Hematopoietic multipotent progenitor cell treated with erythropoietin and hydrocortisone succinate and interleukin-3 and kit ligand, for 15 days (in vitro differentiated cells): Measurements from ENCODE around the gene NR1D1.
A peak's percentile ranks its signal among the peaks of the same experiment; 100 is the strongest.

Source experiments
- DNase-seq: peaks from one replicate; pipeline ENCODE4 v3.0.0-alpha.2; 2015; ENCODE audit warnings: low spot score

The NR1D1 gene

DNA sequence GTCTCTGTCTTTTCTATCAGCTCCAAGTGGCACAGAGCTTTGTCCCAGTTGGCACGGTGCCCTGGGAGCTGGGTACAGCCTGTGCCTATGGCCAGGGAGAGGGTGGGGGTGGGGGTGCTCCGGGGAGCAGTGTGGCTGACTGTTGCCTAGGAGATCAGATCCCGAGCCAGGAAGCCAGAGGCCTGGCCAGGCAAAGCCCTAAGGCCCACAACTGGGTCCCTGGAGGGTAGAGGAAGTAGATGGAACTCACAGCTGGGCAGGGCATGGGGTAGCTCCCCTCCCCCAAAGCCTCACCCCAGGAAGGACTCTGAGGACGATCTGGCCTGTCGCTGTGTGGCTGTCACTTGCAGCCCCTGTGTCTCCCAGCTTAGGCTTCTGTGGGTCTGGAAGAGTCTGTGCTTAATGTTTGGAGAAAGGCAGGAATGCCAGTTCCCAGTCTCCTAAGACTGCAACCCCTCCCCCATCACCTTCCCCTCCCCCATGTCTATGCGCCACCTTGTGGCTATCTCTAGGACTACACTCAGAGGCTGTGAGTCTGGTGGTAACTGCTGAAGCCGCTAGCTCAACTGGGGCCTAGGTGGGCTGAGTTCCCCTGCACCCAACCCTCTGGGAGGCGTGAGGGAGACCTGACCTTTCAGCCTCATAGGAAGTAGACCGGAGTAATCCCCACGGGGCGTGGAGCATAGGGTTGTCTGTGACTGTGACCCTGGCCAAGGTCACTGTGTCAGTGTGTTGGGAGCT lies 25.0 kb downstream of the NR1D1 start:
- DNase-seq: peak; percentile 81

DNA sequence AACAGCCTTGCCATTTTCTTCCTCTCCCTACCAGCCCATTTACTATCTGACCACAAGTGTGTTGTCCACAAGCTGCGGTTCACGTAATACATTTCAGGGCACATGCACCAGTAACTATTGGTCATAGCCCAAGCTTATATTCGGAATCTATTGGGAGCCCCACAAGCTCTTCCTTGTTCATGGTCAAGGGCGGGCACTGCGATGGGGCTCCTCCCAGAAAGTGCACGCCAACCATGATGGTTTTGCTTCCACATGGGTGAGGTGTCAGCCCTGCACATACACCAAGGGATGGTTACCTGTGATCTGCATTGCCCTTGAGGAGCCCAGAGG lies 25.6 kb downstream of the NR1D1 start:
- DNase-seq: peak; percentile 55

DNA sequence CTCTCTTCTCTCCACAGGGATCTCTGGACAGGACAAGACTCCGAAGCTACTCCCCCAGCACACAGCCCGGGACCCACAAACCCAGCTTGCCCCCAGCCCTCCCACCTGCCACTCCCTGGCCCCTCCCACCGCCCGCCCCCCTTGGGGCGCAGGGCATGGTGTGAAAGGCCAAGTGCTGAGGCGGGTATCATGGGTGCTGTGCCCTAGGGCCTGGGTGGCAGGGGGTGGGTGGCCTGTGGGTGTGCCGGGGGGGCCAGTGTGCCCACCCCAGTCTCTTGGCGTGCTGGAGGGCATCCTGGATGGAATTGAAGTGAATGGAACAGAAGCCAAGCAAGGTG lies 26.2 kb downstream of the NR1D1 start:
- no peak for DNase-seq

DNA sequence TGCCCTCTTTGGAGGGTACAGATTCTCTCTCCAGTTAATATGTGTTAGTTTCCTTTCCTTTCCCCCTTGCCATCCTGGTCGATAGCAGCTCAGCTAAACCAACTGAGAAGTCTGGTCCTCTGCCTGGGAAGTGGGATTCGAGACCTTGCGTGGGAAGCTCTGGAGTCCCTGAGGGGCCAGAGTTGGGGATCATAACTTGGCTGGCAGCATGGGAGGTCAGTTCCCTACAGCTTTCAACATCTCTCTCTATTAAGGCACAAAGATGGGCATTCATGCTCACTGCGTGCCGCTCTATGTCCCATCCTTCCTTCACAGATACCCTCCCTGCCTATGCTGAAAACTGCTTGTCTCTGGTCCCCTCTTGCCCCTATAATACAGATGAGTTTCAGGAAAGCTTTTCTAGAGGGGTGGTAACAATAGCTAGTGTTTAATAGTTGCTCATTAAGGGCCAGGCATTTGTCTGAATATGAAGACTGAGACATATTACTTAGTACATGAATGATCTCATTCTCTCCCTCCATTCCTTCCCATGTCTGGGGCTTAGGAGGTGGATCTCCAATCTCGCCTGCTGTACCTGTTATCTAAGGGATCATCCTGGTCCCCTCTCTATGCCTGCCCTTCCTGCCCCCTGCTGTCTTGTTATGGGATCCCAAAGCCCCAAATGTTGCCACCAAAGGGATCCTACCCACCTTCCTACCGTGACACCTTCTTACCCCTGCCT lies 26.8 kb downstream of the NR1D1 start:
- no peak for DNase-seq

DNA sequence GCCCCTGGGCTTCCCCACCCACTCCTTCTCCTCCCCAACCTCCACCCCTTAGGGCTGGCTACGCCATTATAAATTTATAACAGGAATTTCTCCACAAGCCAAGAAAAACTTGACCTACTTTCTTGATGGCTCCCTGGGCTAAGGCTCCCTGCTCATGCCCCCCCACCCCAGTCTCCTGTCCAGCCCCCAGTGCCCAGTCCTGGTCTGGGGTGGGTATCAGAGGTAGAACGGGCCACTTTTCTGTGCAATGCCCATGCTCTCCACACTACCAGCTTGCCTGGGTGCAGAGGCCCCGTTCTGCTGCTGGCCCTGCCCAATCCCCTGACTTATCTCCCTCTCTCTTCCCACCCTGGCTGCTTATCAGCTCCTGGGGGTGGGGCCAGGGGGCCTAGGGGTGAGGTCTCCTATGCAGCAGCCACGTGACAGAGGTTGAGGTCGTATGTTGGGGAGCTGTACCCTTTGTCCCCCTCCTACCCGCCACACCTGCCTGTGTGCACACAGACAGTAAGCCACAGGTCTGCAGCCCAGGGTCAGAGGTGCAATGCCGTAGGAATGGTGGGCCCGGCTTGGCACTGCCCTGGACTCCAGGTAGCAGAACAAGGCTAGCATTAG lies 27.5 kb downstream of the NR1D1 start:
- peak; percentile 59 for DNase-seq

DNA sequence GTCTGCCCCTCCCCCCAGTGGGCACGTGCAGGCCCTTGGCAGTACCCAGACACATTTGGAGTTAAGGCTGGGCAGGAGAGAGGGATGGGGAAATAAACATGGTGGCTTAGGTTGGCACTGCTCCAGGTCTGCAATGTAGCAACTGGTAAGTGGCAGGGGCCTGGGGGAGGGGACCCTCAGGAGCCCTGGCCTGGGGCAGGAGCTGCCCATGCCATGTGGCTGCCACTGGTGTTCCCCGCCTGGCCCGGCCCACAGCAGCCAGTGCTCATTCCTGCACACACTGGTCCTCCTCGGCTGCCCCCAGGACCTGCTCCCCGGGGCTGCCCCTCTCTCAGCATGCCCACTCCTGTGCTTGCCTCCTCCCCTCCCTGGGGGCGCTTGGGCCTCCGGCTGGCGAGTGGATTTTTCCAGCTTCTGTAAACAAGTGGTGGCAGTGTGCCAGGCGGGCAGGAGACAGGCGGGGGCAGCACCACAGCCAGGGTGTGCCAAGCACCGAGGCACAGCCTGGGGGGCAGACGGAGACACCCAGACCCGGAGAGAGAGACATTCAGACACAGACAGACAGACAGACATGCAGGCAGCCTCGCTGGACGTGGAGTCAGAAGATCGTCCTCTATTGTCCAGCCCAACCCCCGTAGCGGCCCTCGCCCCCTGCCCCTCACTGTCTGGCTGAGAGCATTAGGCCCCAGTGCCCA lies 28.2 kb downstream of the NR1D1 start:
- peak; percentile 72 for DNase-seq

DNA sequence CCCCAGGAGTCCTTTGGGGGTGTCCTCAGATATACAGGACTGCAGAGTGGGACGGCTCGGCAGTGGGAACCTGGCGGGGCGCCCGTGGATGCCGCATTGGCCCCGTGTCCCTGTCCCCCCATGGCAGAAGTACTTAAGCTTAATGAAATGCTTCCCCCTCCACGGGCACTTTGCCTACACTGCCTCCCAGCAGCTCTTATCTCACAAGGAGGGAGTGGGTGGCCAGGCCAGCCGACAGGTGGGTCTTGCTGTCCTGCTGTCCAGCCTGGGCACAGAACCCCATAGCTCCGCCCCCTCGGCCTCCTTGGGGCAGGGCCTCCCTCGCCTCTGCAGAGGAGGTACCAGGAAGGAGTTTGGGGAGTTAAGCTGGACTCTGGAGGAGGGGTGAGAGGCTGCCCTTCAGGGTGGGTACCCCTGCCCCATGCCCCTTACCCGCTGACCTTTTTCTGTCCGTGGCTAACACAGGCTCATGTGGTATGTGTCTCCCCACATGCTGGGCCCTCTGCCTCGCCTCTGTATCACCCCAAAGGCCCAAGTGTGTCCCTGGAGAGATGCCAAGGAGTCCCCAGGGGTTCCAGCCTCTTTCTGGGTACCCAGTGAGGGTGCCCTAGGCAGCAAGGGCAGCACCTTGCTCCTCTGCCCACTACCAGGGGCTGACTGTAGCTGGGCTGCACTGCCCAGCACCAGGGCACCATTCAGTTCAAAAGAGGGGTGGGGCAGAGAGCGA lies 28.9 kb downstream of the NR1D1 start:
- peak; percentile 59 for DNase-seq

DNA sequence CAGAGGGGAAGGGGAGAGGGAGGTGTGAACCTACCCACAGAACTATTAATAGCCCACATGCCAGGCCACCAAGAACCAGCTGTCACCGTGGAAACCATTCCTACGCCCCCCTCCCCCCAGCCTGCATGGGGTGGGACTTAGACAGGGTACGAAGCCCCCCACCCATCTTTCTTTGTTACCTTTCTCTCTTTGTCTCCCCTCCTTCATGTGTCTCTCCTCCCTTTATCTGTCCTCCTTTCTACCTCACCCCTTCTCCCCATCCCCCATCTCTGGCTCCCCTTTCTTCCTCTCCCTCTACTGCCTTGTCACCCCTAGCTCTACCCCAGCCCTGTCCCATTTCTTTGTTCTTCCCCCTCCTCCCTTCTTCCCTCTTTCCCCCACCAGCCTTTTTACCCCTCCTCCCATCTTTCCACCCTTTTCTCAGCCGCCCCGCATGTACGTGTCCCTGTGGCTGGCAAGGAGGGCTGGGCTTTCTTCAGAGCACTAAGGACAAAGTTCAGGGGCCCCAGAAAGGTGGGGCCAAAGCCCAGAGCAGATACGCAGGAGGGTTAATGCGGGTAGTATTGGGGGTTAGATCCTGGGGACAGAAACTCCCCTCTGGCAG lies 29.6 kb downstream of the NR1D1 start:
- DNase-seq: peak; percentile 40

DNA sequence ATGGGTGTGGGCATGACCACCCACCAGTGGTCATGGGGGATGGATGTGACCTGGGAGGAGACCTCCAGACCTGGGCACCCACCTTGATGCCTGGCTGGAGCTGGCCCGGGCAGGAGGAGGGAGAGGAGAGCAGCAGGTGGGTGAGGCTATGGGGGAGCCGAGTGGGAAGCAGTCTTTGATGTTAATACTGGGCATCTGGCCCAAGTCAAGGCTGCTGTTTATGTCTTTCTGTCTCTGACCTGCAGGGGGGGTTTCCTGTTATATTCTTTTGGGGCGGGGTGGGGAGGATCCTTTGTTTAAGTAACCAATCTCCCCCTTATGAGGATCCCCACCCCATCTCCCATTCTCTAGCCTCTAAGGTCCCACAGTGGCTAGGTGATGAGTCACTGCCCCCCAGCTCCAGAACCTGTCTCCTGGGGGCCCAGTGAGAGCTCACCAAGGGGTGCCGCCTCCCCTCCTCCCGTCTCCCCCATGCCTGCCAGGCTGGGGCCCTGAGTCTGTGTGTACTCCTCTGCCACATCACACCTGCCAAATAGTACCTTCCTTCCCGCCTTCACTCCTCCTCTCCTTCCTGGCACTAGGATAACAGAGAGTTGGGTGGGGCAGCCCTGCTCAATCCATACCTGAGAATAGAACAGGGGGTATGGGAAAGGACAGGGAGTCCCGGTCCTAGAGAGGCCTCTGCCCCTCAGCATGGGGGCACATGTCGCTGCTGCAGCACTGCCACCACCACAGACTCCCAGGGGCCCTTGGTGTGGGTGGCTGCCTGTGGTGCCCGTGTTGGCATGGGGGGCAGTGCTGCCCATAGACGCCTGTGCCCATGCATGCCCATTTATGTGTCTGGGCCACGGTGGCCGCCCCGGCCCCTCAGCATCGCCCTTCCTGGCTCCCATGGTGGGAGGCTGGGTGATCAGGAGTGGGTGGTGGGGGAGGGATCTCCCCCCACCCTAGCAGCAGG lies 30.4 kb downstream of the NR1D1 start:
- peak; percentile 61 for DNase-seq

DNA sequence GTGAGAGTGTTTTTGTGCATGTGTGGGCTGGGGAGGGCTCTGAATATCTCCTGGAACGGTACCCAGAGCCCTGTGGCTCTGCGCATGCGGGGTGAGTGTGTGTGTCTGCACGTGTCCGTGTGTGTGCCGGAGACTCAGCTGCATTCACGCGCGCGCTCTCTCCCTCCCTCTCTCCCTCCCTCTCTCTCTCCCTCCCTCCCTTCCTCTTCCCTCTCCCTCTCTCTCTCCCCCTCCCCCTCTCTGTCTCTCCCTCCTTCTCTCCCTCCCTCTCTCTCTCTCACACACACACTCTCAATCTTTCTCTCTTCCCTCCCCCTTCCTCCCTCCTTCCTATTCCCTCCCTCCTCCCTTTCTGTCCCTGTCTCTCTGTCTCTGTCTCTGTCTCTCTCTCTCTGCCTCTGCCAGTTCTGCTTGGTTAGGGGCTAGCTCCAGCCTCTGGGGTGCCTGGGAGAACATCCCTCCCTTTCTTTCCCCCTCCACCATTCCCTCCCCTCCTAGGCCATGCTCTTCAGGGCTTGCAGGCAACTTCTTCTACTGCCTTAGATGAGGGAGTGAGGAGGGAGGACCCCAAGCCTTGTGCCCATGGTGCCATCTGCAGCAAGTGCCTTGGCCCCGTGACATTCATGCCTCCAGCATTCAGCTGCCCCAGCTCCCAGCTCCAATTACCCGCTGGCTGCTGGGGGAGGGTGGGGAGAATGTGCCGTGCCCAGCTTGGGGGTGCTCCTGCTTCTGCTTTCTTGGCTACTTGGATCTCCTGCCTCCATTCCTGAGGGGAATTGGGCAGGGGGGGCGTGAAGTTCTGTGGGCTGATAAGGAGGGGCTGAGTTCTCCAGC lies 31.3 kb downstream of the NR1D1 start:
- peak; percentile 66 for DNase-seq

DNA sequence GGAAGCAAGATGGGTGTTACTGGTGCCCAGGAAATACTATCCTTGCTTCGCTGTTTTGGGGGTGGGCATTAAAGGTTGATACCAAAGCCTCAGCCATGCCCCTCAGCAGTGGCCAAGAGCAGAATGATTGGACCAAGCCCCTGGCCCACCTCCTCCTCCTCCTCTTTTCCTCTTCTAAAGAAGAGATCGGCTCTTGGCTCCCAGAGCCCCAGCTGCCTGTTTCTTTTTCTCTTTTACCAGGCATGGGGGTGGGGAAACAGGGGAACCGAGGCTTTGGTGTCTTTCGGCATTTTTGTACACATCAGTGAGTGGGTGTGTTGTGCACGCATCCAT lies 31.8 kb downstream of the NR1D1 start:
- no peak for DNase-seq

DNA sequence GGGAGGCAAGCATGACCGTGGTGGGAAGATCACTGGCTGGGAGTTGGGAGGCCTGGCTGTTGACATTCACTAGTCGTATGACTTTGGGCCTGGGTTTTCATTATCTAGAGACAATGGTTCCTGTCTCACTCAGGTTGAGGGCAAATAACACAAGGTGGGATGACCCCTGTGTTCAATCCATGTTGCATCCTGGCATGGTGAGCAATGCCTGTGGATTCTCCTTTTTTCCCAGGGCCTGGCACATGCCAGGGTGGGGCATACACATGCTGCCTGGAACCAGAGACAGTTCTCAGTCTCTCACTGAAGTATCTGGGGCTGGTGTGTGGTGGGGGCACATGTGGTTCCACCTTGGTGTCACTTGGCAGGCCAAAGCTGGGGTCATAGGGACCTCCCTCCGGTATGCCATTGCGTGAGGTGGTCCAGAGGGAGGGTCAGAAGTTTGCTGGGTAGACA lies 32.2 kb downstream of the NR1D1 start:
- DNase-seq: no peak

DNA sequence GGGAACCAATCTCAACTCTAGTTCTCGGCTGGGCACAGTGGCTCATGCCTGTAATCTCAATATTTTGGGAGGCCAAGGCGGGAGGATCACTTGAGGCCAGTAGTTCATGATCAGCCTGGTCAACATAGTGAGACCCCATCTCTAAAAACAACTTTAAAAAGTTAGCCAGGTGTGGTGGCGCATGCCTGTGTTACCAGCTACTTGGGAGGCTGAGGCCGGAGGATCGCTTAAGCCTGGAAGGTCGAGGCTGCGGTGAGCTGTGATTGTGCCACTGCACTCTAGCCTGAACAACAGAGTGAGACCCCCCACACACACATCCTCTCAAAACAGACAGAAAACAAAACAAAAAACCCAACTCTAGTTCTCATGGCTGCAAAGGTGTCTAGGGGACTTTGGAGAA lies 32.7 kb downstream of the NR1D1 start:
- DNase-seq: no peak

DNA sequence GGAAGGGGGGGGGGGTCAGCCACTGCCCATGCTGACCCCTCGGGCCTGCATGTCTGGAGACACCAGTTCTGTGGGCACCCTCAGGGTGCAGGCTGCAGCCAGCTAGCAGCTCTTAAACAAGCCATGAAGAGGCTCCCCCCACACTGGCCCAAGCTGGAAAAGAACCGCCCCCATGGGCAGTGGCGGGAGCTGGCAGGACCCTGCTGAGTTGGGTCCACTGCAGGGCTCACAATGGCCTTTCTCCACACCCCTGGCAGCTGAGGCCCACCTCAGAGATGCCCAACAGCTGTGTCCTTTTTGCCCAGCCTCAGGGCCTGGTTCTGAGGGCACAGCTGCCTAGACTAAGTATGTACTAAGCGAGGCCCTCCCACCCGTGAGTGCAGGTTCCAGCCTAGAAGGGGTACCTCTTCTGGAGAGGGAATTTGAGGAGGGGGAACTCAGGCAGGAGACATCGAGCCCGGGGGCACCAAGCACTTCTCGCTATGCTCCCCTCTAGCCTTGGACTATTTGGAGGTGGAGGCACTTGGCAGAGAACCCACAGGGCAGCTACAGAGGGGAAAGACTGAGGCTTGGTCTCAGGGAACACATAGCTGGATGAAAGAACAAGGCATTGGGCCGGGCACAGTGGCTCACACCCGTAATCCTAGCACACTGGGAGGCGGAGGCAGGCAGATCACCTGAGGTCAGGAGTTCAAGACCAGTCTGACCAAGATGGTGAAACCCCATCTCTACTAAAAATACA lies 34.4 kb downstream of the NR1D1 start:
- no peak for DNase-seq

DNA sequence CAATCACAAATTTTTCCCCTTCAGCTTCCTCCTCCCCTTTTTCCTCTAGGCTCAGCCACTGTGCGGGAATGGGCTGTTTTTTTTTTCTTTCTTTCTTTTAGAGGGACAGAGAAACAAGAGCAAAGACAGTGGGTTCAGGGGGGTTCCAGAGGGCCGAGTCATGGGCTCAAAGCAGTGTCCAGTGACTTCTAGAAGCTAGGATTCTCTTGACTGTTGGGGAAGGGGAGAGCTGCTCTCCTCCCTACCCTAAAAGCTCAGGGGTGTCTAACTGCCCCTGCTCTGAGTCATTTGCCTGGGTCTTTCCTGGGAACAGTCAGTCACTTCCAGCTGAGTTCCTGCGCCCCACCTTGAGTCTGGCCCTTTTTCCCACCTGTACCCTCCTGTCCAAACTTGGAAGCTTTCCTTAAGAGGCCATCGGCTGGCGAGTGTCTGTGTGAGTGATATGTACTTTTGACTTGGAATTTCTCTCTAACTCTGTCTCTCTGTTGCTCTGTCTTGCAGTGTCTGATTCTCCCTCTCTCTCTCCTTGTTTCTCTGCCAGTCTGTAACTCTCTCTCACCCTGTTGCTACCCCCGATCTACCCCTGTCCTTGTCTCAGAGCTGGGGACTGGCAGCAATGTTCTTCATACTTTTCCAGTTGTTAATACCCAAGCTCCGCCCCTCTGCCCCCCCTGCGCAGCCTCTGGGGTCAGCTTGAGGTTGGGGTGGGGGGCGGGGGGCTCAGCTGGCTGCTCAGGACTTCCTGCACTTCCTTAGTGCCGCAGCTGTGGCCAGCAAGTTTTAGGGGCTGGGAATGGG lies 35.2 kb downstream of the NR1D1 start:
- DNase-seq: no peak

DNA sequence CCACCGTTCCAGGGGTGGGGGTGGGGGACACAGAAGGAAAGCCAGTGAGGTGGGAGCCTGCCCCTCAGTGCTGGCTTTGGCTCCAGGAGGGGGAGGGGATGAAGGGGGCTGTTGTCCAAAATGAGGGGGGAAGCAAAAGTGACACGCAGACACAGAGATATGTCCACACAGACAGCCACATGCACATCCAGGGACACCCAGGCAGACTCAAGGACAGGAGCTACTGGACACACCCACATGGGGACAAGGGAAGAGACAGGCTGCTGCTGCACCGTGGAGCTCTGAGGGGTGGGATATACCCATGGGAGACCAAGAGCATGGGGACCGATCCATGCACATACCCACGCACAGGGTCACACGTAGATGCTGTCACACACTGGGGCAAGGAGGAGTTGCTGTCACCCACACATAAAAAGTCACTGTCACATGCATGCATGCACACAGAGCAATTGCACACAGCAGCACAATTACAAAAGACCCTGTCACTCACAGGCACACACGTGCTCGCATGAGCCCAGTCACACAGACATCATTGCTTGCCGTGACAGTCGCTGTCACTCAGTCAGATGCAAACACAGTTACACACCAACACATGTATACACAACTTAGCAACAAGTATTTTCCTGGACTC lies 36.4 kb downstream of the NR1D1 start:
- DNase-seq: no peak

DNA sequence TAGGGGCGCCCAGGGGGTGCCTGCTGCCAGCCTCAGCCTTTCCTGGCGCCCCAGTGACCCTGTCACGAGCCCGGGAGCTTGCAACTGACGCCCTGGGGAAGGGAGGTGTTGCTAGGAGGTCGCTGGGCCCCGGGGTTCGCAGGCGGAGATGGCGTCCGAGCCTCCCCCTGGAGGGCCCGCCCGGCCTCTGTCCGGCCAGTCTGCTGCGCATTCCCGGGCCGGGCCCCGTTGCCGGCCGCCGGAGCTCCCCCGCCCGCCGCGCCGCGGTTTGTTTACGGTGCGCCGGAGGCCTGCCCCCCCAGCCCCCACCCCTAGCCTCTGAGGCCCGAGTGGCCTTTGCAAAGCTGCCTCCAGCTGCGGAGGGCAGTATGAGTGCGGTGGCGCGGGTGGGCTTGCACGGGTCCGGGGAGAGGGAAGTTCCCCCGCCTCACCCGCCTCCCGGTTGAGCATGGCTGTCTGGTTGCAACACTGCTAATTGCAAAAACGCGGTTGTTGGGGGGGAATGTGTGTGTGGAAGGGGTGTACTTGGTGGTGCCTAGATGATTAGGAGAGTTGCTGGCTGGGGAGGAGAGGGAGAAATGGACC lies 37.1 kb downstream of the NR1D1 start:
- no peak for DNase-seq
